ENCODE measurements around the gene MCRIP2.
"Not testable (repeated sequence)": the region's sequence is repeated elsewhere in the genome, so short reads cannot be mapped to it uniquely, and the experiment has no call there.

The MCRIP2 gene, protein sequence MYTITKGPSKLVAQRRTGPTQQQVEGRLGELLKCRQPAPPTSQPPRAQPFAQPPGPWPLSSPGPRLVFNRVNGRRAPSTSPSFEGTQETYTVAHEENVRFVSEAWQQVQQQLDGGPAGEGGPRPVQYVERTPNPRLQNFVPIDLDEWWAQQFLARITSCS

DNA sequence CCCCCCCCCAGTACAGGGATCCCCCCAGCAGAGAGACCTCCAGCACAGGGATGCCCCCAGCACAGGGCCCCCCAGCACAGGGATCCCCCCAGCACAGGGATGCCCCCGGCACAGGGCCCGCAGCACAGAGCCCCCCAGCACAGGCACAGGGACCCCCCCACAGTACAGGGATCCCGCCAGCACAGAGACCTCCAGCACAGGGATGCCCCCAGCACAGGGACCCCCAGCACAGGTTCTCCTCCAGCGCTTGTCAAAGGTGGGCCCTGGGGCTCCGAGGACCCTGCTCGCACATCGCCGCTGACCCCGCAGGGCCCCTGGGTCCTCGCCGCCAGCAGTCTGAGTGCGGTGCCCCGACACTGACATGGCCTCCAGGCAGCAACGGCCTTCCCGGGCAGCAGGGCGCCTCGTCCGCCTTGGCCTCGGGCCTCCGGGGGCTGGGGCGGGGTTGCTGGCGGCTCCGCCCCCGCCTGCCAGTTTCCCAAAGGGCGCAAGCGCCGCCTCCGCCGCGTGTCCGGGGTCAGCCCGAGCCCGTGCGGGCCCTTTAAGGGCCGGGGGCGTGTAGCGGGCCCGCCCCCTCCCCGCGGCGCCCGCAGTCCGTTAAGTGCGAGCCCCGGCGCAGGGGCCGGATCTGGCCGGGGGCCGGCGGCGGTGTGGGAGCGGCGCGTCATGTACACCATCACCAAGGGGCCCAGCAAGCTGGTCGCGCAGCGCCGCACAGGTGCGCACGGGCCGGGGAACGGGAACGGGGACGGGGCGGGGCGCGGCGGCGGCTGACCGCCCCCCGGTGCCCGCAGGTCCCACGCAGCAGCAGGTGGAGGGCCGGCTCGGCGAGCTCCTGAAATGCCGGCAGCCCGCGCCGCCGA lies at the start of gene MCRIP2:
MCRIP2 (plus strand) TSS at position 503 of the 863 bp plus-strand sequence; CDS start at position 667, 164 bp downstream.
- H3K4me3 ChIP-seq (ENCODE audit: low read length) = peak within 1 kb of the TSS; percentile 76
- TF ChIP-seq ZNF274 (IDR thresholded peaks at IDR 0.05; ENCODE audit: low read depth, low read length) = no peak

DNA sequence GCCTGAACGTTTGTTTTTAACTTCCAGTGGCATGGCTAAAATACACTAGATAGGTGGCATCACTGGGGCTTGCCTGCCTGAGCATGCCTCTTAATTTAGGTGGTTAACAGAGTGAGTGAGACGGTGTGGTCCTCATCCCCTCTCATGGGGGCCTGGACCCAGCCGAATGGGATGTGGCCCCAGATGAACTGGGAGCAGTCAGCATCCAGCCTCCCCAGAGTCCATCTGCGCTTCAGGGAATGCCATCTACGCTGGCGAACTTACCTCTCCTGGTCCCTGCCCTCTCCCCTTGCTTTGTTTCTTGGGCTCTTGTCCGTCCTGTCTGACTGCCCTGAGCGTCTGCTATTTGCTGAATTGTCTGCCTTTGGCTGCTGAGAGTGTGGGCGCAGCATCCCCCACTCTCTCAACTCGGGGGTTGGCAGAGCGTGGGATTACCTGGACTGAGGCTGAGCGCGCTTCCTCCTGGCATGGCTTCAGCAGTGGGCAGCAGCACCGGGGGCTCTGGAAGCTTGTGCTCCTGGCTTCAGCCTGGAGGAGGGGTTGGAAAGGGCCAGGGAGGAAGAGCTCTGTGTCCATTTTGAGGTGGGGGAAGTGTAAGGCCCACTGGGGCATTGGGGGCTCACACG lies 49.6 kb upstream of the MCRIP2 start:
- no peak overlapping the region for H3K4me3 ChIP-seq (ENCODE audit: low read length)
- TF ChIP-seq ZNF274 (IDR thresholded peaks at IDR 0.05; ENCODE audit: low read depth, low read length) = no peak

DNA sequence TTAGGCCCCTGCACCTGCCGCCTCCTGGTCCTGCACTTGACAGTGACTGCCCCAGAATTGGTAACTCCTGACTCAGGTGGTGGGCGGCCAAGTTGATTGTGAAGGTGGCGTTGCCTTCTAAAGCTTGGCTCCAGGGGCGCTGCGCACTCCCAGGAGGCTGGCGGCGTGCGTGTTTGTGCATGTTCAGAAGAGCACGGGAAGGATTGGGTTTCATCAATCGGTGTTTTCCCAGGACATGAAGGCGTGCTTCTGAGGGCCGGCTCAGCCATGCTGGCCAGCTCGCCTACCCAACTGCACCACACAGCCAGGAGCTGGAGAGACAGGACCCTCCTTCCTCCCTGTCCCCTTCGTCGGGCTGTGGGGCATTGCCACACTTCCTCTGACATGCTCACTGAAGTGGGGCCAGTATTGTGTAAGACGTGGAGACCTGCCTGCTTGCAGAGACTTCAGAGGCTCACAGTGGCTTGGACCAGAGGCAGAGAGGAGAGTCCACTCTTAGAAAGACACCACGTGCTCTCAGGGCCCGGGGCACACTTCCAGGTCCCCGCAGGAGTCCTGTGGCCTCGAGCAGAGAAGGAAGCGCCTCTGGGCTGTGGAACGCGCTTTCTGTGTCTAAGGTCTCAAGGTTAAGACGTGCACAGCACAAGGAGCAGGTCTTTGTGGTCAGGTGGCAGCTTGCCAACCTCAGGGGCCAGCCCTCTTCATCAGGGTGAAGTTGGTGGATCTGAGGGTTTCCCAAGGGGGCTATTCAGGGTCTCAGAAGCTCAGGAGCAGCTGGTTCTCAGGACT lies 48.9 kb upstream of the MCRIP2 start:
- TF ChIP-seq ZNF274 (IDR thresholded peaks at IDR 0.05; ENCODE audit: low read depth, low read length) = no peak
- no peak overlapping the region for H3K4me3 ChIP-seq (ENCODE audit: low read length)

DNA sequence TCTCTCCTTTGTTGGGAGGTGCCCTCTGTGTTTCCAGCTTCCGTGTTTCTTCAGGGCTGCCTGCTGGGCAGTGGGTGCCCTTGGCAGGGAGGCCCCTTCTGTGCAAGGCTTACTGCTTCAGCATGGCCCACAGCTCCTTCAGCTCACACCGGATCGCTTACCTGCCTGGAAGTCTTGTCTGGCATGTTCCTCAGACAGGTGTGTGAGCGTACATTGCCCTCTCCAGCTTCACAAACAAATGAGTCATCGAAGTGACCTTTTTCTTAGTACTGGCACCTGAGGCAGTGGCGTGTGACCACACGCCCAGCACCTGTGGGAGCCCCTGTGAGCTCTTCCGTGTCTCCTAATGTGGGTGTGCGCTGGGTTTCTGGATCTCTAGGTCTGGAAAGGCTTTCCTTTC lies 48.2 kb upstream of the MCRIP2 start:
- no peak overlapping the region for H3K4me3 ChIP-seq (ENCODE audit: low read length)
- no peak for TF ChIP-seq ZNF274 (IDR thresholded peaks at IDR 0.05; ENCODE audit: low read depth, low read length)

DNA sequence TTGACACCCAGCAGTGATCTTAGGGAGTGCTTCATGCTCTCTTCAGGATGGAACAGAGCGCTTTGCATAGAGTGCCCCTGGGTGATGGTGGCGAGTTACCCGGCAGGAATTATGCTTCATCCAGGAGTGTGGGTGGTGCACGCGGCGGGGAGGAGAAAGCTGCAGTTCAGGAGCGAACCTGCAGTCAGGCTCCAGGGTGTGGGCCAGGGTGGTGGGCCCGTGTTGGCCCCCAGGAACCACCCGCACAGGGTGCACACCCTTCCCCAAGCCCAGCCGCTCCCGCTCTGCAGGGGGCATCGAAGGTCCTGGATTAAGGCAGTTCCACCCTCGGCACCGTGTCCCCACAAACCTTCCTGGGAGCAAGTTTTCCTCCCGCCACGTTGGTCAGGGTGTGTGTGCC lies 47.8 kb upstream of the MCRIP2 start:
- H3K4me3 ChIP-seq (ENCODE audit: low read length) = no peak overlapping the region
- TF ChIP-seq ZNF274 (IDR thresholded peaks at IDR 0.05; ENCODE audit: low read depth, low read length) = no peak

DNA sequence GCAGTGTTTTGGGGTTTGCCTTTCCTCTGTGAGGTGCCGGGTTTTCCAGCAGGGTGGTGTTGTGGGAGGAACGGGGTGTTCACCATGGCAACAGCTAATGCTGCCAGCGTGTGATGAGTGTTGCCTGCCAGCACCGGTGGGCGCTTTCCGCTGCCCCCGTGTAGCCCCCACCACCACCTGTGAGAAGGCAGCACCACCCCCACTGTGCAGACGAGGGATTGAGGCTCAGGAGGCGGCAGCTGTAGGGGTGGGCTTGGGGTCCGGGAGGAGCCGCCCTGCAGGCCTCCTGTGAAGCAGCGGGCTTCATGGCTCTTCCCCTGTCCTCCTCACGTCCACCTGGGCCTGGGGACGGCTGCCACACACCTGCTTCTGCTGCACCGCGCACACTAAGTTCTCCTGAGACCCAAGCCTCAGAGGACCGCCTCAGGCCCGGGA lies 46.5 kb upstream of the MCRIP2 start:
- TF ChIP-seq ZNF274 (IDR thresholded peaks at IDR 0.05; ENCODE audit: low read depth, low read length) = no peak
- no peak overlapping the region for H3K4me3 ChIP-seq (ENCODE audit: low read length)

DNA sequence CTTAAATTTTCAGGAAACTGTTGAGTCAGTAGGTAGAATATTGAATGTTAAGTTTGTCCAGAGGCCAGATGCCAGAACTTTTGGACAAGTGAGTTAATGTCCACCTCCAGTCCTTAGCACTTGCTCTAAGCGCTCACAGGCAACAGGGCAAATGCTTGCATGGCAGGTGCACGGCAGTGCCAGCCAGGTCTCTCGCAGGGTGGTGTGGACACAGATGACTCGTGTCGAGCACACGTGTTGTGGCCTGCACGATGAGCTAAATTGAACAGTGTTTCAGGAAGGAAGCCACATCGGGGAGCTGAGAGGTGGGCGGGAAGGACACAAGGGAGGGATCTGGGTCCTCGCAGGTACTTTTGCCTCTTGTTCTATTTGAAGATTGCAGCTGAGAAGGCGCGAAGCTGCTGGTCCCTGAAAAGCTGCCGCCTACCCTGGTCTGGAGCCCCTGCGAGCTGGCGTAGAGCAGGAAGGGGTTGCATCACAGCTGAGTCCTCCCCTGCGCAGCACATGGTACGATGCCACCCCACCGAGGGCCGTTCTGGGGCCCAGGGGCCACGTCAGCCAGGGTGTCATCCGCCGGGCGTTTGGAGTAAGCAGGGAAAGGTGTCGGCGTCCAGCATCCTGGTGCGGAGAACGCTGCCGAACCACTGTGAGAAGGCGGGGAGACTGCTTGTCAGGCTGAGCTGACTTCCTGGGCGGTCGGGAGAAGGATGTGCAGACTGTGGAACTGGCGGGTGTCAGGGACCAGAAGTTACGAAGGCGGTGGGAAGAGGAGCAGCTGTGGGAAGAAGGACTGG lies 45.5 kb upstream of the MCRIP2 start:
- no peak for TF ChIP-seq ZNF274 (IDR thresholded peaks at IDR 0.05; ENCODE audit: low read depth, low read length)
- H3K4me3 ChIP-seq (ENCODE audit: low read length) = no peak overlapping the region

DNA sequence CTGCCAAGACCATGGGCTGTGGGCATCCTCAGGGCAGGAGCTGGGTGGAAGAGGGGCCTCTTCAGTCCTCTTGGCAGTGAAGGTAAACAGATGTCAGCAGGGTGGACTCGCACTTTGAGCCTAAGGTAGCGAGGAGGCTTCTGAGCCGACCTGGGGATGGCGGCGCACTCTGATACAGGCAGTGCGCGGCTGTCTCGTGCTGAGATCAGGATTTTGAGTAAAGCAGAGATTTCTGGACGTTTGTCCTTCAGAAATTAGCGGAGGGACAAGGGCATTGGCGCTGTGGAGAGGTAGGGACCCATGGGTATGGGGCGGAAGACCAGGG lies 44.9 kb upstream of the MCRIP2 start:
- TF ChIP-seq ZNF274 (IDR thresholded peaks at IDR 0.05; ENCODE audit: low read depth, low read length) = no peak
- H3K4me3 ChIP-seq (ENCODE audit: low read length) = no peak overlapping the region

DNA sequence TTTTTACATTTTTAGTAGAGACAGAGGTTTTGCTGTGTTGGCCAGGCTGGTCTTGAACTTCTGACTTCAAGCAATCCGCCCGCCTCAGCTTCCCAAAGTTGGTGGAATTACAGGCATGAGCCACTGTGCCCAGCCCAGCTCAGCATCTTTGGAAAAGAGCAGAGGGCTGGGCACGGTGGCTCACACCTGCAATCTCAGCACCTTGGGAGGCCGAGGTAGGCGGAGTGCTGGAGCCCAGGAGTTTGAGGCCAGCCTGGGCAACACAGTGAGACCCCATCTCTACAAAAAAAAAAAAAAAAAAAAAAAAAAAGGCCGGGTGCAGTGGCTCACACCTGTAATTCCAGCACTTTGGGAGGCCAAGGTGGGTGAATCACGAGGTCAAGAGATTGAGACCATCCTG lies 44.0 kb upstream of the MCRIP2 start:
- not testable (repeated sequence) for H3K4me3 ChIP-seq (ENCODE audit: low read length)

DNA sequence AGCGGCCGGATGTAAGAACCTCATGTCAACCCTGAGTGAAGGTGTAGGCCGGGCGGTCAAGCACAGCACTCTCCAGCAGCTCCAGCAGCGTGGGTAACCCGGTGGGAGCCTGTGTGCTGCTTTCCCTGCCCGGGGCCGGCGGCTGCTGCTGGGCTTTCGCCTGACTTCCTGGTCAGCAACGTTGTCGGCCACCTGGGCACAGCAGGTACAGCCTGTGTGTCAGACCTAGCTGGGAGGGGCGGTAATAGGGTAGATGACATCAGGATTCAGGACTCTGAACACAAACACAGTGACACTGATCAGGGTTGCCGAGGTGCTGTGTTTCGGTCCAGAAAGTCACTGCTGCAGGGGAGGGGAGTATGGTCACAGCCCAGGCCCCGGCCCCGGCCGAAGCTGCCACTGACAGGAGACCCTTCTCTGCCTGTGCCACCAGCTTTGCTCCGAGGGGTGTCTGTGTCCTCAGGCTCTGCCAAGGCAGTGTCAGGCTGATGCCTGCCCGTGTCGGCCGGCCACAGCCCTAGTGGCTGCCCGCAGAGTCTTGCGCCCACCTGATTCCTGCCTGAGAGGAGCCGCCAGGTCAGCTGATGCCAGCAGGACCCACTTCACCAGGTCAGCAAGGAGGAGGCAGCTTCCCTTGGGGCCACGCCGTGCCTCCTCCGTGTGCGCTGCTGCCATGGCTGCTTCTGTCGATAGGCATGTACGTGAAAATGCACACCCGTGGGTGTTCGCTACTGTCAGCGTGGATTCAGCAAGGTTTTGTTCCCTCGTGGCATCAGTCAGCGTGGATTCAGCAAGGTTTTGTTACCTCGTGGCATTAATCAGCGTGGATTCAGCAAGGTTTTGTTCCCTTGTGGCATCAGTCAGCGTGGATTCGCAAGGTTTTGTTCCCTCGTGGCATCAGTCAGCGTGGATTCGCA lies 42.5 kb upstream of the MCRIP2 start:
- no peak overlapping the region for H3K4me3 ChIP-seq (ENCODE audit: low read length)
- TF ChIP-seq ZNF274 (IDR thresholded peaks at IDR 0.05; ENCODE audit: low read depth, low read length) = no peak

DNA sequence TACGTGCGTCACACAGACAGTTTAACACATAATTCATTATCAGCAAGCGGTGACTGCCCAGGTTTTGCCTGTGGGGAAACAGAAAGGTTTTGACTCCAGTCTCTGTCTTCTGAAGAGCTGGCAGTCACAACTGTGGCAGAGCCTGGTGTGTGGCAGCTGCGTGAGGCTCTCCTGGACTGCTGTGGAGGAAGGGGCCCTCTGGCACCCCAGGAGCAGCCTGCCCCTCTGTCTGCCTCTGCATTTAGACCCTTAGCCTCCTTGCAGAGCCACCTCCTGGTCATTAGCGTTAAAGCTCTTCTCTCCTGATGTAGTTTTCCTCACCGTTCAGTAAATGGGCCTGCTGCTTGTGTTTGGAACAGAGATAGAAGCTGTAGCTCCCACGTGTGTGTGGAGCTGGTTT lies 40.8 kb upstream of the MCRIP2 start:
- TF ChIP-seq ZNF274 (IDR thresholded peaks at IDR 0.05; ENCODE audit: low read depth, low read length) = no peak
- H3K4me3 ChIP-seq (ENCODE audit: low read length) = no peak overlapping the region

DNA sequence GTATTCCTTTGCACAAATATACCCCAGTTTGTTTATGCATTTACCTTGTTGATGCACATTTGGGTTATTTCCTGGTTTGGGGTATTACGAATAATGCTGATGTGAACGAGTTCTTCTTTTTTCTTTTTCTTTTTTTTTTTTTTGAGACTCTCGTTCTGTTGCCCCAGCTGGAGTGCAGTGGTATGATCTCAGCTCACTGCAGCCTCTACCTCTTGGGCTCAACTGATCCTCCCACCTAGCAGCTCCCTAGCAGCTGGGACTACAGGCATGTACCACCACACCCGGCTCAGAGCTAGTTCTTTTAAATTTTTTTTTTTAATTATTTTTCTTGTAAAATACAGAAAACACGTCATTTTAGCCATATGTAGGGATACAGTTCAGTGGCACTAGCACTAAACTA lies 37.7 kb upstream of the MCRIP2 start:
- H3K4me3 ChIP-seq (ENCODE audit: low read length) = no peak overlapping the region
- TF ChIP-seq ZNF274 (IDR thresholded peaks at IDR 0.05; ENCODE audit: low read depth, low read length) = no peak

All from GM08714 (cell line).